Activated CD4-positive, alpha-beta memory T cell treated with anti-CD3 and anti-CD28 coated beads for 36 hours (primary cell): ENCODE results near the gene PPARG. TPM values are rescaled to one million over a fixed set of nuclear protein-coding genes. Genes with fewer than 3 reads are reported as not detected.
"Not testable (repeated sequence)": the region's sequence is repeated elsewhere in the genome, so short reads cannot be mapped to it uniquely, and the experiment has no call there.

Source experiments
- CTCF ChIA-PET: fragments of 350-600 bp; sonication (Branson Sonifier 250); formaldehyde crosslinking; loops from one replicate; lab custom pipeline; 2021; ENCODE audit warnings: antibody characterized with exemption, inconsistent platforms; lab: Charles Lee
- POLR2A ChIA-PET: fragments of 350-600 bp; sonication (Branson Sonifier 250); formaldehyde crosslinking; loops from one replicate; lab custom pipeline; 2021; ENCODE audit warnings: antibody characterized with exemption; lab: Charles Lee
- DNase-seq: peaks from one replicate; pipeline ENCODE4 v3.0.0-alpha.2; 2020
- H3K27ac Mint-ChIP-seq: one replicate; pipeline ENCODE4 v1.8.0; 2021; ENCODE audit warnings: mixed read lengths
- H3K27me3 Mint-ChIP-seq: one replicate; pipeline ENCODE4 v1.8.0; 2021; ENCODE audit warnings: mixed read lengths
- H3K36me3 Mint-ChIP-seq: one replicate; pipeline ENCODE4 v1.8.0; 2021; ENCODE audit warnings: mixed read lengths
- H3K4me1 Mint-ChIP-seq: one replicate; pipeline ENCODE4 v1.8.0; 2021; ENCODE audit warnings: low read depth, mixed read lengths
- H3K4me3 Mint-ChIP-seq: one replicate; pipeline ENCODE4 v1.8.0; 2021; ENCODE audit warnings: mild to moderate bottlenecking, mixed read lengths
- H3K9me3 Mint-ChIP-seq: one replicate; pipeline ENCODE4 v1.8.0; 2021; ENCODE audit warnings: mixed read lengths
- intact Hi-C: fragments of 100-400 bp; cut with micrococcal nuclease; formaldehyde crosslinking; loops from one replicate; pipeline ENCODE4 v1.15.1; 2023
- total RNA-seq, 2 experiments: library from RNA; stranded (reverse); gene quantifications; one replicate each; pipeline ENCODE4 v1.2.3, GENCODE V29; 2021

The PPARG gene
- total RNA-seq, 2 experiments from 2014 or later = 2.7 TPM

GRCh38 chr3:12266038-12266437 lies 22.8 kb upstream of the PPARG start:
- peaks cover 2% of the 10 kb centered on the region for H3K27me3 Mint-ChIP-seq
- no peaks in the 10 kb centered on the region for H3K36me3 Mint-ChIP-seq
- H3K9me3 Mint-ChIP-seq = no peaks in the 10 kb centered on the region
- no peaks in the 10 kb centered on the region for H3K4me1 Mint-ChIP-seq
- H3K4me3 Mint-ChIP-seq = no peak overlapping the region
- CTCF ChIA-PET = interaction anchor here (1.0 to 1.1 kb wide), 2 partner anchors 131 to 214 kb away, joined by 4 to 5 read pairs; no protein-coding TSS in a partner anchor
- POLR2A ChIA-PET = no interaction called here
- intact Hi-C loops = no loop called here
- no peak for DNase-seq
- no peak overlapping the region for H3K27ac Mint-ChIP-seq

- CTCF ChIA-PET = no interaction called here
- no peaks in the 10 kb centered on the region for H3K9me3 Mint-ChIP-seq
- POLR2A ChIA-PET = no interaction called here
- peaks cover 6% of the 10 kb centered on the region for H3K27me3 Mint-ChIP-seq
- no peaks in the 10 kb centered on the region for H3K4me1 Mint-ChIP-seq
- H3K4me3 Mint-ChIP-seq = no peak overlapping the region
- intact Hi-C loops = no loop called here
- no peak for DNase-seq
- no peak overlapping the region for H3K27ac Mint-ChIP-seq
- H3K36me3 Mint-ChIP-seq = no peaks in the 10 kb centered on the region
Observed at GRCh38 chr3:12267376-12268030, 21.4 kb upstream of the PPARG start.

DNA sequence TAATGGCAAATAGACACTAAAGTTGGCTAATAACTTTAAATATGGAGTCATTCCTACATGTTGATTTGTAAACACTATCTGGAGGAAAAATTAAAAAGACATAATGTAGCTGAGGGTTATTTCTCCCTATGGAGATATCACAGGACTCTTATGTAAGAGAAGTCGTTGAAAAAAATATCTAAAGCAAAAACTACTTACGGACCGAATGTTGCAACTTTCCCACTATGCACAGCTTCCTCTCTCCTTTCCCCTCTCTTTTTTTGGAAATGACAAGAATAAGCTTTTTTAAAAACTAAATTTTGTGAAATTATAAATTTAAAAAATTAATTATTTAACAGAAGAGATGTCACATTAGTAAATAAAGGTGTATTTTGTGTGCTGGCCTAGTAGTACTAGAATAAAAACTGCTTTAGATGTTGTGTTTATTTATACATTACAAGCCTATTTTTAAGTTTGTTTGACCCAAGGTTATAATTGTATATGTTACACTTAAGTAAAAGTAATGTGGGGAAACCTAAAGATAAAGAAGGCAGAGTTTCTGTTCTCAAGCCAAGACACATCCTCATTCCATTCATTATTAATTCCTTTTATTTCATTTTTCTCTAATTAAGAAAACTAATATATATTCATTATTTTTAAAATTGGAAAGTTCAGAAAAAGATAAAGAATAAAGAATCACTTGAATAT lies 20.7 kb upstream of the PPARG start:
- POLR2A ChIA-PET = no interaction called here
- intact Hi-C loops = no loop called here
- Mint-ChIP-seq H3K27ac (no peak overlapping the region), H3K4me3 (no peak overlapping the region), H3K9me3 (no peaks in the 10 kb centered on the region), H3K36me3 (no peaks in the 10 kb centered on the region), H3K4me1 (no peaks in the 10 kb centered on the region), H3K27me3 (peaks cover 6% of the 10 kb centered on the region)
- no peak for DNase-seq
- CTCF ChIA-PET = no interaction called here

DNA sequence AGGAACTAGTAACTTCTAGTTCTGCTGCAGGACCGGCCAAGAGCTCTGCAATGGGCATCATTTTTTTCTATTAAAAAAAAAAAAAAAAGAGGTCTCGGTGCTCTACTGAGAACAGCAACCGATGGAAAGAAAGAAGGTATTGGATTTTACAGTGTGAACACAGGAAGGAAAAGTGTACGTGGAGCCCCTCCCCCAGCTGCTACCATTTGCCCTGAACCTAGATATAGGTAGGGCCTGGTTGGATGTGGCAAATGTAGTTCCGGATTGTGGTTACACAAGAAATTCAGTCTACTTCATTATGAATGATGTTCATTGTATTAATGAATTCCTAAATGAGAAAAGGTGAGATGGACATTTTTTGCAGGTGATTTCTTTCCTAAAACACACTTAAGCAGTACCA lies 17.9 kb upstream of the PPARG start:
- ChIA-PET CTCF (interaction anchor here (1.1 kb wide), 1 partner anchor 209 kb away, joined by 4 read pairs; no protein-coding TSS in a partner anchor), POLR2A (no interaction called here)
- no peak for DNase-seq
- intact Hi-C loops = no loop called here
- H3K27me3 Mint-ChIP-seq = peaks cover 7% of the 10 kb centered on the region
- H3K27ac Mint-ChIP-seq = no peak overlapping the region
- H3K4me3 Mint-ChIP-seq = no peak overlapping the region
- H3K36me3 Mint-ChIP-seq = no peaks in the 10 kb centered on the region
- no peaks in the 10 kb centered on the region for H3K4me1 Mint-ChIP-seq
- H3K9me3 Mint-ChIP-seq = no peaks in the 10 kb centered on the region

DNA sequence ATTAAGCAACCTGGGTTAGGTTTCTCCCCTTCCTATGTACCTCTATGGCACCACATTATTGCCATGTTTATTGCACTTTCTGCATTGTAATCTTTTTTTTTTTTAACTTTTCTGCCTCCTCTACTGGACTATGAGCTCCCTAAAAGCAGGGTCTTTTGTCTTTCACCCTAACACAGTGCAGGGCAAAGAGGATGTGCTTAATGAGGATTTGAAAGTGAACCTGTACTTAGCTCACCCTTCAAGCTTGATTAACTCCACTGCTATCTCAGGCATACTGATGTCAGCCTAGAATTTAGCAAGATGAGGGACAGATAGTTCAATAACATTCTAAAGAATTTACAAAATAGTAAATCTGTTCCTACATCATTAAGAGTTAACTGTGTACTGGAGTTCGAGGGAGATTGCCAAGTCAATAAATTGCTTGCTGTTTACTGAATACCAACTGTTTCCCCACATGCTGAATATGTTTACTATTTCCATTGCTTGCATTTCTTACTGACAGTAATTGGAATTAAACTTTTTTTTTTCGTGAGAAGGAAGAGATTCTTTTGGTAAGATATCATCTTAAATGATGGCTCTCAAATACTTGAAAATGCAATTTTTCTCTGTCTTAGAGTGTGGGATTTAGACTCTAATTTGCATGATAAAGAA lies 15.7 kb upstream of the PPARG start:
- ChIA-PET CTCF (interaction anchor here (0.7 to 1.1 kb wide), 3 partner anchors 40 to 207 kb away, joined by 3 to 4 read pairs (median 3); no protein-coding TSS in a partner anchor), POLR2A (no interaction called here)
- H3K4me3 Mint-ChIP-seq = no peak overlapping the region

GRCh38 chr3:12275974-12276650 lies 12.8 kb upstream of the PPARG start:
- Mint-ChIP-seq H3K27ac (no peak overlapping the region), H3K4me3 (no peak overlapping the region), H3K4me1 (no peaks in the 10 kb centered on the region), H3K27me3 (peaks cover 12% of the 10 kb centered on the region), H3K36me3 (no peaks in the 10 kb centered on the region), H3K9me3 (no peaks in the 10 kb centered on the region)
- DNase-seq = no peak
- intact Hi-C loops = no loop called here
- POLR2A ChIA-PET = interaction anchor here (0.6 kb wide), 1 partner anchor 203 kb away, joined by 4 read pairs; no protein-coding TSS in a partner anchor
- CTCF ChIA-PET = no interaction called here

More for the DNA sequence above, 15.7 kb upstream of the PPARG start:
- no peaks in the 10 kb centered on the region for H3K4me1 Mint-ChIP-seq
- H3K9me3 Mint-ChIP-seq = no peaks in the 10 kb centered on the region
- no peak for DNase-seq
- peaks cover 8% of the 10 kb centered on the region for H3K27me3 Mint-ChIP-seq
- H3K27ac Mint-ChIP-seq = no peak overlapping the region
- H3K36me3 Mint-ChIP-seq = no peaks in the 10 kb centered on the region
- intact Hi-C loops = no loop called here

DNA sequence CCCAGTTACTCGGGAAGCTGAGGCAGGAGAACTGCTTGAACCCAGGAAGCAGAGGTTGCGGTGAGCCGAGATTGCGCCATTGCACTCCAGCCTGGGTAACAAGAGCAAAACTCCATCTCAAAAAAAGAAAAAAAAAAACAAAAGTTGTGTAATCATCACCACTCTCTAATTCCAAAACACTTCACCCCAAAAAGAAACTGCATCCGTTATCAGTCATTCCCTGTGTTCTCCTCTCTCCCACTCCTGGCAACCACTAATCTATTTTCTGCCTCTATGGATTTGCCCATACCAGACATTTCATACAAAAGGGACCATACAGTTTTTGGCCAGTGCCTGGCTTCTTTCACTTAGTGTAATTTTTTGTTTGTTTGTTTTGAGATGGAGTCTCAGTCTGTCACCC lies 12.0 kb upstream of the PPARG start:
- CTCF ChIA-PET, POLR2A ChIA-PET, H3K4me1 Mint-ChIP-seq, H3K27ac Mint-ChIP-seq, DNase-seq, H3K36me3 Mint-ChIP-seq, H3K9me3 Mint-ChIP-seq, H3K4me3 Mint-ChIP-seq, intact Hi-C loops: not testable (repeated sequence)
- H3K27me3 Mint-ChIP-seq = peaks cover 12% of the 10 kb centered on the region

DNA sequence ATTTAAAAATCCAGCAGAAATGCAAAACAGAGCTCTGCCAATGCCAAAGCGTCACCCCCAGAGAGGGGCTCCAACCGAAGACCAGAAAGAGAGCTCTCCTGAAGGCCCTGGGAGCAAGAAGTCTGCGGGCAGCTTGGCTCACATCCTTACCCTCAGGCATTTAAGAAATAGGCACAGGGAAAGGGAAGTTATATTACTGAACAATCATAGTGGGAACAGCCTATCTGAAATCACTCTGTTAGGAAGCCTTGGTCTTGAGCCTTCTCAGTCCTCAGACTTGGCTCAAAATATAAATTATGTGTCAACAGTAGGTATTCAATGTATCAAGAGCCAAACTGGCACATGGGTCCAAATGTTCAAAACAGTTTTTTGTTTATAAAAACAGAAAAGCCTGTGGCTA lies 10.3 kb upstream of the PPARG start:
- no peak overlapping the region for H3K27ac Mint-ChIP-seq

GRCh38 chr3:12279591-12280326 lies 9.1 kb upstream of the PPARG start:
- Mint-ChIP-seq H3K4me1 (no peaks in the 10 kb centered on the region), H3K36me3 (no peaks in the 10 kb centered on the region), H3K27ac (no peak overlapping the region), H3K9me3 (no peaks in the 10 kb centered on the region), H3K27me3 (peaks cover 12% of the 10 kb centered on the region), H3K4me3 (no peak overlapping the region)
- no peak for DNase-seq
- ChIA-PET CTCF (interaction anchor here (0.6 kb wide), 1 partner anchor 142 kb away, joined by 3 read pairs; no protein-coding TSS in a partner anchor), POLR2A (no interaction called here)
- intact Hi-C loops = no loop called here

More for the DNA sequence above, 10.3 kb upstream of the PPARG start:
- H3K36me3 Mint-ChIP-seq = no peaks in the 10 kb centered on the region
- H3K4me3 Mint-ChIP-seq = no peak overlapping the region
- H3K9me3 Mint-ChIP-seq = no peaks in the 10 kb centered on the region
- no peak for DNase-seq
- ChIA-PET CTCF (no interaction called here), POLR2A (no interaction called here)
- intact Hi-C loops = no loop called here
- H3K27me3 Mint-ChIP-seq = peaks cover 7% of the 10 kb centered on the region
- no peaks in the 10 kb centered on the region for H3K4me1 Mint-ChIP-seq

DNA sequence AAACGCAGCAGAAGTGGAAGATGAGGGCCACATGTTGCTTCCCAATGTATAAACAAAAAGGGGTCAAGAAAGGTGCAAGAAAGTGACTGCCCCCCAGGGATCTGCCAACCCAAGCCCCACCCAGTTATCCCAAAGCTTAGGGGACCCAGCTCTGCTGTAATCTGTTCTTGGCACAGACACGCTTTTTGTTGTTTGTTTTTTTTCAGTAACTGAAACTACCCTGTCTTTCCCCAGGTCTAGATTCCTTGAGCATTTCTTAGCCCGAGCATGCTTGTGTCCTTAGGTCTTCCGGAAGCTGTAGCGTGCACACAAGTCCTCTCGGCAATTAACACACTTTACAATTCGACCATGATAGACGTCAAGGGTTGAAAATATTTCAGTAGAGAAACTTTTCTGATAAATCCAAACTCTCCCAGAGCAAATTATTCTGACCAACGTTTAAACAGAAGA lies 8.5 kb upstream of the PPARG start:
- Mint-ChIP-seq H3K4me3 (no peak overlapping the region), H3K27ac (no peak overlapping the region), H3K36me3 (no peaks in the 10 kb centered on the region), H3K4me1 (no peaks in the 10 kb centered on the region), H3K27me3 (peaks cover 19% of the 10 kb centered on the region), H3K9me3 (no peaks in the 10 kb centered on the region)
- no peak for DNase-seq
- intact Hi-C loops = no loop called here
- ChIA-PET CTCF (interaction anchor here (0.6 kb wide), 1 partner anchor 142 kb away, joined by 3 read pairs; no protein-coding TSS in a partner anchor), POLR2A (no interaction called here)

GRCh38 chr3:12284591-12284990 lies 4.3 kb upstream of the PPARG start:
- no peak overlapping the region for H3K27ac Mint-ChIP-seq
- intact Hi-C loops = no loop called here
- peaks cover 41% of the 10 kb centered on the region for H3K27me3 Mint-ChIP-seq
- peaks cover 10% of the 10 kb centered on the region for H3K4me1 Mint-ChIP-seq
- H3K9me3 Mint-ChIP-seq = no peaks in the 10 kb centered on the region
- CTCF ChIA-PET = no interaction called here
- H3K36me3 Mint-ChIP-seq = no peaks in the 10 kb centered on the region
- POLR2A ChIA-PET = no interaction called here
- H3K4me3 Mint-ChIP-seq = no peak overlapping the region
- no peak for DNase-seq
